ENCODE measurements around the gene TXNDC15.
"Not testable (repeated sequence)": the region's sequence is repeated elsewhere in the genome, so short reads cannot be mapped to it uniquely, and the experiment has no call there.

The TXNDC15 gene

DNA sequence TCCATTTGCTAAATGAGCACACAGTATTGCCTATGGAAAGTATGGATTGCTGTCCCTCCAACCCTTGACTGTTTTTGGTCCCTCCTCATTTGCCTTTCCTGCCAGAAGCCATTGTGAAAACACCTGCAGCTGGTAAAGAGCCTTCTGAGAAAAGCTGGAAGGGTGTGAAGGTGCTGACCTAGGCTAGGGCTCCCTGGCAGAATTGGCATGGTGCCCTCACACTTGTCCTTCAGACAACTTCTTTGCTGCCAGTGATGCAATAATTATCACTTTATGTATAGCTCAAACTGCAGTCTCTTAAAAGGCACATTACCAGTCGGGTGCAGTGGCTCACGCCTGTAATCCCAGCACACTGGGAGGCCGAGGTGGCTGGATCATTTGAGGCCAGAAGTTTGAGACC, 4.2 kb downstream of the TXNDC15 start:
- no peak for DNase-seq (ENCODE audit: low read depth)

DNA sequence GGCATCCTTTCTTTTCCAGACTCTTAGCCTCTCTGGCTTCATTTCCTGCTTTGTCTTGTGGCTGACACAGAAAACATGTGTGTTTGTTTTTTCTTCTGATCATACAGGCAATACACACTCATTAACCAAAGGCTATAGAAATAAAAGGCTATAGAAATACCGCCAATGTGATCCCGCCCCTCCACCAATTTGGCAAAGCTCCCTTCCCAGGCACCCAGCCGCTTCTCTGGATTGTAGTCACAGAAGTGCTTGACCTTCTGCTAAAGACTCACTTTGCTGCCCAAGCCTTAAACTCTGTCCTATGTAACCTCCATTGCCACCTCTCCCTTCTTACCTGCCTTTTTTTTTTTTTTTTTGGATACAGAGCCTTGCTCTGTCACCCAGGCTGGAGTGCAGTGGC, 5.3 kb downstream of the TXNDC15 start:
- DNase-seq (ENCODE audit: low read depth): no peak

GRCh38 chr5:134880937-134881336, 6.8 kb downstream of the TXNDC15 start:
- not testable (repeated sequence) for DNase-seq (ENCODE audit: low read depth)

GRCh38 chr5:134881711-134882110, 7.5 kb downstream of the TXNDC15 start:
- DNase-seq (ENCODE audit: low read depth): not testable (repeated sequence)

DNA sequence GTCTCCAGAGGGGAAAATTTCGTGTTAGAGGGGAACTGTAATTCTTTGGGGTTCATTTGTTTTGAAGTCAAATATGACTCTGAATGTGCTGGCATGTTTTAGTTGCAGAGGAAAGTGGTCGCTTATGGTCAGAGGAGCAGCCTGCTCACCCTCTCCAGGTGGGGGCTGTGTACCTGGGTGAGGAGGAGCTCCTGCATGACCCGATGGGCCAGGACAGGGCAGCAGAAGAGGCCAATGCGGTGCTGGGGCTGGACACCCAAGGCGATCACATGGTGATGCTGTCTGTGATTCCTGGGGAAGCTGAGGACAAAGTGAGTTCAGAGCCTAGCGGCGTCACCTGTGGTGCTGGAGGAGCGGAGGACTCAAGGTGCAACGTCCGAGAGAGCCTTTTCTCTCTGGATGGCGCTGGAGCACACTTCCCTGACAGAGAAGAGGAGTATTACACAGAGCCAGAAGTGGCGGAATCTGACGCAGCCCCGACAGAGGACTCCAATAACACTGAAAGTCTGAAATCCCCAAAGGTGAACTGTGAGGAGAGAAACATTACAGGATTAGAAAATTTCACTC, 13.5 kb downstream of the TXNDC15 start:
- no peak for DNase-seq (ENCODE audit: low read depth)

- no peak for DNase-seq (ENCODE audit: low read depth)
These were observed 15.2 kb downstream of the TXNDC15 start for GRCh38 chr5:134889335-134889734.

DNA sequence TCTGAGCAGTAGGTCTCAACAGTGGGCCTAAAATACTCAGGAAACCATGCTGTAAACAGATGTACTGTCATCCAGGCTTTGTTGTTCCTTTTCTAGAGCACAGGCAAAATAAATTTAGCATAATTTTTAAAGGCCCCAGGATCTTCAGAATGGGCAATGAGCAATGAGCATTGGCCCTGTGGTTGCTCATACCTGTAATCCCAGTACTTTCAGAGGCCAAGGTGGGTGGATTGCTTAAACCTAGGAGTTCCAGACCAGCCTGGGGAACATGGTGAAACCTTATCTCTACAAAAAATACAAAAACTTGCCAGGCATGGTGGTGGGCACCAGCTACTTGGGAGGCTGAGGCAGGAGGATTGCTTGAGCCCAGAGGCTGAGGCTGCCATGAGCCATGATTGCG, 17.3 kb downstream of the TXNDC15 start:
- DNase-seq (ENCODE audit: low read depth): no peak

GRCh38 chr5:134892282-134892681, 18.1 kb downstream of the TXNDC15 start:
- no peak for DNase-seq (ENCODE audit: low read depth)

GRCh38 chr5:134892926-134893325, 18.8 kb downstream of the TXNDC15 start:
- DNase-seq (ENCODE audit: low read depth): no peak

DNA sequence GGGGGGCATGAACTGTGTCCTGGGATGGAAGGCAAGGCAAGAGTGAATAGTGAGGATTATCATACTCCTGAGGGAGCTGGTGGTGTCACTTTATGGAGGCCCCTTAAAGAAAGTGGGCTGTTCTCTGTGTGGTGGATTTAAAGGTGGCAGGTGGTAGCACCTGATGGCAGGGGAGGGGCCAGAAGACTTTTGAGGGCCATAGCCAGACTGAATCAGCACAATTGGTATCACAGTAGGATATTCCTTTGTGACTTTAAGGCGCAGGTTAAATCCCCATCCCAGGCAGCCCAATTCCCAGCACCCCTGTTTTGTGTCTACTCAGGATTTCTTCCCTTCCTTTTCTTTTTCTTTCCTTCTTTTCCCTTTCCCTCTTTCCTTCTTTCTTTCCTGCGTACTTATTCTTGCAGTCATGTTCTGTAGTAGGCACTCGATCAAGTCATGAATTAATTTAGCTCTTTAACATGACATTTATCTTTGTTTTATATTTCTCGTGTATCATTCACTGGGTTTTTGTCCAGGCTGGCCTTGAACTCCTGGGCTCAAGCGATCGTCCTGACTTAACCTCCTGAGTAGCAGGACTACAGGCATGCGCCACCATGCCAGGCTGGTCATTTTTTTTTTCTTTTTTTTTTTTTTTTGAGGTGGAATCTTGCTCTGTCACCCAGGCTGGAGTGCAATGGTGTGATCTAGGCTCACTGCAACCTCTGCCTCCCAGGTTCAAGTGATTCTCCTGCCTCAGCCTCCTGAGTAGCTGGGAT, 19.8 kb downstream of the TXNDC15 start:
- no peak for DNase-seq (ENCODE audit: low read depth)

DNA sequence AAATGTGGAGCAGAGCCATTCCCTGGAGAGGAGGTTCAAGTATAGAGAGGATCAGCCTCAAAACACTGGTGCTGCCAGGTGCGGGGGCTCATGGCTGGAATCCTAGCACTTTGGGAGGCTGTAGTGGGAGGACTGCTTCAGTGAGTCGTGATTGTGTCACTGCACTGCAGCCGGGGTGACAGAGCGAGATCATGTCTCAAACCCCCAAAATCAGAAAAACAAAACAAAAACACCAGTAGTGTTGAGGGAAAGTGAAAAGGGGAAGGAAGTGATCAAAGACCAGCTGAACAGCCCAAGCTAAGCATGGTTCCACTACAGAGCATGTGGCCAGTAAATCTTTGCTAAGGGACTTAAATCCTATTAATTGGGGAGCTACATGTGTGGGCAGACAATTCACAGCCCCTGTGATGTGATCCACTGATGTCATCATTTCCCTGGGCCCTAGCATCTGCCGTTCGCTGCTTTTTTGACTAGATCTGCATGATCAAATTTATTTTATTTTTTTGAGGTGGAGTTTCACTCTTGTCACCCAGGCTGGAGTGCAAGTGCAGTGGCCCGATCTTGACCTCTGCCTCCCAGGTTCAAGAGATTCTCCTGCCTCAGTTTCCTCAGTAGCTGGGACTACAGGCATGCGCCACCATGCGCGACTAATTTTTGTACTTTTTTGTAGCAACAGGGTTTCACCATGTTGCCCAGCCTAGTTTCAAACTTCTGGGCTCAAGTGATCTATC, 28.1 kb downstream of the TXNDC15 start:
- no peak for DNase-seq (ENCODE audit: low read depth)

- peak; percentile 59 for DNase-seq (ENCODE audit: low read depth)
These were observed 30.6 kb downstream of the TXNDC15 start, which contains the start of gene PCBD2 for GRCh38 chr5:134904610-134905245. TSS of gene PCBD2 (plus strand) at chr5:134905131. CDS start at chr5:134905140, 9 bp downstream.

DNA sequence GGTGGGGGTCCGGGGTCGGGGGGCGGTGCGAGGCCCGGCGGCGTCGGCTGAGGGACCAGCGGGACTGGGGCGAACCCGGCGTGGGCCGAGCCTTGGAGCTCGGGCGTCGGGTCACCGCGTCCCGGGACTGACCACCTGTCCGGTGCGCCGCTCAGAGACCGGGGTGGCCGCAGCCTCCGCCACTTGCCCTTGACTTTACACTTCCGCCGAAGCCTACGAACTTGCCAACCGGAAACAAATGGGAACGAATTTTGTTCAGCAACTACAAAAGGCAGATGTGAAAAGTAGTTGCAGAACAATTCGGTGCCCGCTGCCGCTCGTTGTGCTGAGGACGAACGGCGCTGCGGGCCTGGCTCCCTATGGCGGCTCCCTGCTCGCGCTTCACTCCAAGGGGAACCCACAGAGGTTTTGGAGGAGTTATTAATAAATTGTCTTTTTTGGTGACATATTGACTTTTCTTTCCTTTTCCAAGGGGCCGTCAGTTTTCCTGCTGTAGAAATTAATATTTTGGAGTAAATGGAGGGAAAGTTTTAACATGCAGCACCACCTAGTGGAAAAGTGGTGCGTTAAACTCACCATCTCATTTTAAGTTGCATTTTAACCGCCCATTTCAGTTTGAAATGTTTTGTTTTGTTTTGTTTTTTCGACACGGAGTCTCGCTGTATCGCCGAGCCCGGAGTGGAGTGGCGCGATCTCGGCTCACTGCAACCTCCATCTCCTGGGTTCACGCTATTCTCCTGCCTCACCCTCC, 31.2 kb downstream of the TXNDC15 start:
- peak; percentile 64 for DNase-seq (ENCODE audit: low read depth)

DNA sequence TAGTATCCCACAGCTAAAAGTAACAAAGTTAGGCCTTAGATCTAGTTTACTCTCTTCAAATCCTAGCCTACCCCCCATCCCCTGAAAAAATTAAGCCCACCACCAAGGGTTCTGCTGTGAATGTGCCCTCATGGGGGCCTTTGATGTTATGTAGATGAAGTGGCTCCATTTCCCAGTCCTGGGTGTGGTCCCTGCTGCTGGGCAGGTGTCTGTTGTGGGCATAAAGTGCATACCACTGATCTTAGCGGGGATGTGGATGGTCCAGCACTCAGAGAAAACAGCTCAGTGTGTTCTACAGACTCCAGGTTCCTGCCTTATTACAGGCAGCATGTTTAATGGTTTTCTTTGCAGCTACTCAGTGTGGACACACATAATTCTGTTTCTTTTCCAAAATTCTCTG, 32.6 kb downstream of the TXNDC15 start:
- no peak for DNase-seq (ENCODE audit: low read depth)

GRCh38 chr5:134910752-134911151, 36.6 kb downstream of the TXNDC15 start:
- DNase-seq (ENCODE audit: low read depth): not testable (repeated sequence)

DNA sequence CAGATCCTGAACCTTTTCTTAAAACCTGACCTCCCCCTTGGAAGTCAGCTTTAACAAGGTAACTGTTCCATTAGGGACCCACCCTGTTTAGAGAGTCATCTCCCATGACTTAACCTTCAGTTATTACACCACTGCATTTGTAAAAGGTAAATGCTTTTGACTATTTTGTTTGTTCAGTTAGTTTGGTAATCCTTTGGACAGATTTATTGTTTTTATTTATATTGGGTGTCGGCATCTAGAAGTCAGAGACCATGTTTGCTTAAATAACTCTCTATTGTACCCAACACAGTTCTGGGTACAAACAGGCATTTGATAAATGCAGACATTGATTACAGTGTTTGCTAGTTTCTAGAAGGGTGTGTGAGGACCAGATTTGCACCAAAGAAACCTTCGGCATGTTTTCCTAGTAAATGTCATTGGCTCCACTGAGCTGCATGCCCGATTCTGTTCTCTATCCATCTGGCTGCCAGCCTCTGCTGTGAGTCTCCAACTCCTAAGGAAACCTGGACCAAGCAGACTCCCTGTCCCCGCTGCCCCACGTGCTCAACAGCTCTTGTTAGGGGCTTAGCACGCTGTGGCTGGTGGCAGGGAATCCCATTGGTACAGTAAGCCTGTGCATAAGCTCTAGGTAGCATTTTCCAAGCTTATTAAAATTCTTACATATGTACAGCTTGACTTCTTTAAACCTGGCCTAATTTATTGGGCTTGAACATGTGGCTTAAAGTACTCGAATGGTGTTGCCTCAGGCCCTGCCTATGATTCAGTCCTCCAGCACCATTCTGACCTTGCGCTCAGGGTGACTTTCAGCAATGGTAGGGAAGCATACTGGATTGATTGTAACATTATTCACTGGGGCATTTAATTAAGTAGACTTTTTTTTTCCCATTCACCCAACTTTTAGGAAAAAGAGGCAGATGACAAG, 37.4 kb downstream of the TXNDC15 start:
- DNase-seq (ENCODE audit: low read depth): no peak

DNA sequence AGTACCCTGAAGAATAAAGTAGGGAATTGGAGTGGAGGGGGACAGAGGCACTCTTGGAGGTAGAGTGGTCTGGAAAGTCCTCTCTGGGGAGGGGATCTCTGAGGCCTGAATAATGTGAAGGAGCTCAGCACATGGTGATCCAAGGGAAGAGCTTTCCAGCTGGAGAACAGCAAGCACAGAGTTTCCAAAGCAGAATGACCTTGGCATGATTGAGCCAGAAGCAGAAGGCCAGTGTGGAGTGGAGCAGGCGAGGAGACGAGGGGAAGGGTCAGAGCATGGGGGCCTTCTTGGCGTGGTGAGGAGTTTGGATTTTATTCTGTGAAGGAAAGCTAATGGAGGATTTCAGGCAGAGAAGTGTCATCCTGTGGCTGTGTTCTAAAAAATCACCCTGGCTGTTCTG, 39.1 kb downstream of the TXNDC15 start:
- DNase-seq (ENCODE audit: low read depth): no peak

GRCh38 chr5:134913795-134914194, 39.6 kb downstream of the TXNDC15 start:
- DNase-seq (ENCODE audit: low read depth): no peak

DNA sequence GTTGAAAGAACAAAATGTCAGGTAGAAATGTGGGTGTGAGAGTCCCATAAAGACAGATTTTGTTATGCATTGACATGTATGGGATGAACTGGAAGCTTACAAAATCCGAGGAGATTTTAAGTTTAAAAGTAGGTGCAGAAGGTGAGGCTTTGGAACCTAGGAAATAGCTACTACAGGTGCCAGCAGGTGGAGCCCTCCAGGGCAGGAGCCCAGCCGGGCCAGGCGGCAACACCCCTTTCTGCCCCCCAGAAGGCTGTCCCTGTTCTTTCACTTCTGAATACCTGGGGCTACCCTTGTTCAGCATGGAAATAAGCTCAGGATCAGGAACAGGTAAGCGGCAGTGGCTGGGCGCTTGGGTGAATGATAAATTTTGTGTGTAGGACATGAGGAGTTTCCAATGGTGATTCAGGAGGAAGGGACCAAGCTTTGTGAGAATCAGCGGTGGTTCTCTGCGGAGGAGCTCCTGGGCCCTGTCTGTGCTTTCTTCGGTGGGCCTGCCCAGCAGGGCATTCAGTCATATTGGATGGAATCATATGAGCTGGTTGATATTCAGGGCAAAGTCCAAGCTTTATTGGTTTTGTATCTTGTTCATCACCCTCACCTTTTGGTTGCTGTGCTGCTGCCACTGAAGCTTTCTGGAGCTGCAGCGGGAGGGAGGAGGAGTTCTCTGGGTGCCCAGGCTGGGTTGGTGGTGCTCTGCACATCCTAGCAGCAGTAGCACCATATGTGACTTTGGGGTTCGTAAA, 43.1 kb downstream of the TXNDC15 start:
- no peak for DNase-seq (ENCODE audit: low read depth)

- DNase-seq (ENCODE audit: low read depth): no peak
These were observed 44.7 kb downstream of the TXNDC15 start for GRCh38 chr5:134918861-134919260.
